ENCODE measurements around the gene USP13. TPM values are rescaled to one million over a fixed set of nuclear protein-coding genes. Genes with fewer than 3 reads are reported as not detected.
"Not testable (repeated sequence)": the region's sequence is repeated elsewhere in the genome, so short reads cannot be mapped to it uniquely, and the experiment has no call there.

The USP13 gene
- total and polyA plus RNA-seq, 8 donors, result 16.3 to 26.3 (median 23.2) TPM

DNA sequence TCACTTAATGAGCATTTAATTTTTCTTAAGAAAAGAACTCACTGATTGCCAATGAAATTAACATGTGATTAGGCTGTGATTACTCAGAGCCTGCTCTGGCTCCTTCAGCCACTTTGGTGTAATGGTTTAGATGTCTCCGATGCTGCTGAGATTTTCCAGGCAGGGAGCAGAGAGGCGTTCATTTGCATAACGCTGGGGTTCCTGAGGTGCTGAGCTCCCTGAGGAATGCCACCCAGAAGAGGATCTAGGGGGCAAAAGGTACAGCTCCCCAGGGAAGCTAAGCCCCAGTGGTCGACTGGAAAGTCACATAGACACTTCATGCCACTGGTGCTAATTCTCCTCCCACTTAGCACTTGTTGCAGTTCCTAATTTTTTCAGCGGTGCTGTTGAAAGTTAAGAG lies 119.5 kb downstream of the USP13 start:
- Histone ChIP-seq H3K9me3 (peaks cover 0 to 8% of the 10 kb centered on the region in 2 donors), H3K36me3 (peaks cover 0 to 24% of the 10 kb centered on the region in 2 donors), H3K4me3 (no peak overlapping the region), H3K27me3 (no peaks in the 10 kb centered on the region), H3K27ac (no peak overlapping the region), H3K4me1 (no peaks in the 10 kb centered on the region)
- intact Hi-C loops (cut with DNase I), result no loop called here
- DNase-seq (no peak), ATAC-seq (no peak)
- TF ChIP-seq CTCF (IDR thresholded peaks at IDR 0.05), result no peak

DNA sequence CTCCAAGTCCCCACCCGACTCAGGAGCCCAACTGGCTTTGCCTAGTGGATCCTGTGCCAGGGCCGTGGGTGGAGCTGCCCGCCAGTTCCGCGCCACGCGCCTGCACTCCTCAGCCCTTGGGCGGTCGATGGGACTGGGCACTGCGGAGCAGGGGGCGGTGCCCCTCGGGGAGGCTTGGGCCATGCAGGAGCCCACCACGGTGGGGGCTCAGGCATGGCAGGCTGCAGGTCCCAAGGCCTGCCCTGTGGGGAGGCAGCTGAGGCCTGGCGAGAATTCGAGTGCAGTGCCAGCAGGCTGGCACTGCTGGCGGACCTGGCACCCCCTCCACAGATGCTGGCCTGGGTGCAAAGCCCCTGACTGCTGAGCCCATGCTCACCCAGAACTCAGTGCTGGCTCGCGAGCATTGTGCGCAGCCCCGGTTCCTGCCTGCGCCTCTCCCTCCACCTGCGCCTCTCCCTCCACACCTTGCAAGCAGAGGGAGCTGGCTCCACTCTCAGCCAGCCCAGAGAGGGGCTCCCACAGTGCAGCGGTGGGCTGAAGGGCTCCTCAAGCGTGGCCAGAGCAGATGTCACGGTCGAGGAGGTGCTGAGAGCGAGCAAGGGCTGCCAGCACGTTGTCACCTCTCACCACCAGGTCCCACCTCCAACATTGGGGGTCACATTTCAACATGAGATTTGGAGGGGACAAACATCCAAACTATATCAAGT lies 122.7 kb downstream of the USP13 start:
- no peak for DNase-seq
- Histone ChIP-seq H3K9me3 (peaks cover 0 to 11% of the 10 kb centered on the region in 2 donors), H3K27ac (no peak overlapping the region), H3K27me3 (no peaks in the 10 kb centered on the region), H3K36me3 (peaks cover 0 to 15% of the 10 kb centered on the region in 2 donors), H3K4me1 (no peaks in the 10 kb centered on the region), H3K4me3 (no peak overlapping the region)
- intact Hi-C loops (cut with DNase I), result no loop called here
- ATAC-seq, result no peak
- no peak for TF ChIP-seq CTCF (IDR thresholded peaks at IDR 0.05)

DNA sequence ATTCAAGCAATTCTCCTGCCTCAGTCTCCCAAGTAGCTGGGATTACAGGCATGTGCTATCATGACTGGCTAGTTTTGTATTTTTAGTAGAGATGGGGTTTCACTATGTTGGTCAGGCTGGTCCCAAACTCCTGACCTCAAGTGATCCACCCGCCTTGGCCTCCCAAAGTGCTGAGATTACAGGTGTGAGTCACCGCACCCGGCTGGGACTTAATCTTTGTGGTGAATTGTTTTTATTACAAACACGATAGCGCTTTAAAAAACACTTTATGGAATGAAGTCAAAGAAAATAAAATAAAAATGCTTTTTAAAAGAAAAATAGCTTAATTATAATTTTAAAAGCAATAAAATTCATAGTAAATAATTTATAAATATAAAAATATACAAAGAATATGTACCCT lies 130.0 kb downstream of the USP13 start:
- DNase-seq; H3K9me3 ChIP-seq; intact Hi-C loops (cut with DNase I); H3K4me3 ChIP-seq; ATAC-seq; H3K27ac ChIP-seq; H3K27me3 ChIP-seq; H3K4me1 ChIP-seq: not testable (repeated sequence)
- H3K36me3 ChIP-seq, result peaks cover 0 to 19% of the 10 kb centered on the region in 2 donors

DNA sequence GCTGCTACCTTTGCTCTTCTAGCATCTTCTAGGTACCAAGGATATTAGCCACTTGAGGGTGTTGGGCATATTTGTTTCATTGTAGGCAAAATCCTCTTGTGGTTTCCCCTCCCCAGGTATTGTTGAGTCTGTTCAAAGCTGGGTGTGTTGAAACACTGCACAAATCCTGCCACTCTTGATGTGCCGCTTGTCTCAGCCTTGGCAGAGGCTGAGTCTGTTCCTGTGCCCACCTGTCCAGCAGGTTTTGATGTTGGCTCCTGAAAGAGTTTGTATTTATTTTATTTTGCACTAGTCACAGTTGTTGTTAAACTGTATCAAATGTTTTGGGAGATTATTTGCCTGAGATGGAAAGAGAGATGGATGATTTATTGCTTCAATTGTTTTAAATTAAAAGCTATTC lies 136.2 kb downstream of the USP13 start:
- TF ChIP-seq CTCF (IDR thresholded peaks at IDR 0.05), result no peak
- intact Hi-C loops (cut with DNase I), result no loop called here
- H3K4me3 ChIP-seq, result no peak overlapping the region
- ATAC-seq, result no peak
- H3K27me3 ChIP-seq, result no peaks in the 10 kb centered on the region
- no peak overlapping the region for H3K27ac ChIP-seq
- DNase-seq, result no peak
- no peaks in the 10 kb centered on the region for H3K36me3 ChIP-seq
- no peaks in the 10 kb centered on the region for H3K9me3 ChIP-seq
- no peaks in the 10 kb centered on the region for H3K4me1 ChIP-seq

- intact Hi-C loops (cut with DNase I), result no loop called here
- H3K36me3 ChIP-seq, result no peaks in the 10 kb centered on the region
- H3K4me3 ChIP-seq, result no peak overlapping the region
- H3K9me3 ChIP-seq, result no peaks in the 10 kb centered on the region
- H3K4me1 ChIP-seq, result no peaks in the 10 kb centered on the region
- TF ChIP-seq CTCF (IDR thresholded peaks at IDR 0.05), result no peak
- H3K27ac ChIP-seq, result no peak overlapping the region
- no peak for ATAC-seq
- H3K27me3 ChIP-seq, result no peaks in the 10 kb centered on the region
- no peak for DNase-seq
Observed at GRCh38 chr3:179791793-179792192, 139.0 kb downstream of the USP13 start.

GRCh38 chr3:179794355-179794754 lies 141.5 kb downstream of the USP13 start:
- DNase-seq (no peak), ATAC-seq (no peak)
- no peaks in the 10 kb centered on the region for H3K4me1 ChIP-seq
- no peak overlapping the region for H3K27ac ChIP-seq
- H3K4me3 ChIP-seq, result no peak overlapping the region
- H3K9me3 ChIP-seq, result no peaks in the 10 kb centered on the region
- intact Hi-C loops (cut with DNase I), result no loop called here
- no peaks in the 10 kb centered on the region for H3K27me3 ChIP-seq
- no peak for TF ChIP-seq CTCF (IDR thresholded peaks at IDR 0.05)
- no peaks in the 10 kb centered on the region for H3K36me3 ChIP-seq
